Fibroblast of villous mesenchyme (primary cell): ENCODE results near the gene MARCHF7. TPM values are rescaled to one million over a fixed set of nuclear protein-coding genes. Genes with fewer than 3 reads are reported as not detected.
"Not testable (repeated sequence)": the region's sequence is repeated elsewhere in the genome, so short reads cannot be mapped to it uniquely, and the experiment has no call there.

ENCODE experiments used
- DNase-seq: peaks from one replicate; pipeline ENCODE4 v3.0.0-alpha.2; 2010; ENCODE audit warnings: low read depth
- H3K4me3 ChIP-seq: 2 replicates; pipeline ENCODE4 v1.5.1; 2011; ENCODE audit warnings: low read depth, mild to moderate bottlenecking, low read length
- total RNA-seq: library from RNA; depleted of rRNA; stranded (reverse); fragments of >200 nt; gene quantifications from 2 replicates; pipeline ENCODE4 v1.2.3, GENCODE V29; 2012
- TF ChIP-seq, protein P1 (sequence below): IDR thresholded peaks from 2 replicates; pipeline ENCODE4 v1.5.1; 2012; ENCODE audit warnings: low read depth, mild to moderate bottlenecking, low read length; ENCODE audit not compliant: insufficient read depth

Gene MARCHF7
- total RNA-seq, 1 donor: 158 TPM

DNA sequence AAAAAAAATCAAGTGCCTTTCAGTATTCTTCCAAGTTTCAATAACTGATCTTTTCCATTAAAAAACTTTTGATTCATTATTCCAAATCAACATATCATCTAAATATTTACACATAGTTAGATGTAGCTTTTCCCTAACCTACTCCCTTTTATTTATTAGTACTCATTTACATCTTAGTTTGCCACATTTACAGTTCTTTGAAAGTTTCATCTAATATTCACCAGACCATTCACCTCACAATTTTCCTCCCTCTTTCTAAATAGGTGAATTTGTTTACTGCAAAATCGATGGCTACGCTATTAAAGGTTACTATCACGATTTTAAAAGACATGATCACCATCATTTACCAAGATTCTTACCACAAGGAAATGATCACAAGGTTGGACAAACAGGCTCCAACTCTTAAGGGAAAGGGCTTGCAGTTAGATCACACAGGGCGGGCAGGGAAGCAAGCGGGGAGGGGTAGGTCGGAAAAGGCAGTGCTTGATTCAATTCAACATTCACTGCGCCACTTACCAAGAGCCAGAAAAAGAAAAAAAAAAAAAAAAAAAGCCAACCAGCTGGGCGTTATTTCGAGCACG lies 654 bp upstream of the MARCHF7 start:
- peak overlapping the region; percentile 91 for H3K4me3 ChIP-seq
- no peak for DNase-seq
- TF ChIP-seq, protein P1, sequence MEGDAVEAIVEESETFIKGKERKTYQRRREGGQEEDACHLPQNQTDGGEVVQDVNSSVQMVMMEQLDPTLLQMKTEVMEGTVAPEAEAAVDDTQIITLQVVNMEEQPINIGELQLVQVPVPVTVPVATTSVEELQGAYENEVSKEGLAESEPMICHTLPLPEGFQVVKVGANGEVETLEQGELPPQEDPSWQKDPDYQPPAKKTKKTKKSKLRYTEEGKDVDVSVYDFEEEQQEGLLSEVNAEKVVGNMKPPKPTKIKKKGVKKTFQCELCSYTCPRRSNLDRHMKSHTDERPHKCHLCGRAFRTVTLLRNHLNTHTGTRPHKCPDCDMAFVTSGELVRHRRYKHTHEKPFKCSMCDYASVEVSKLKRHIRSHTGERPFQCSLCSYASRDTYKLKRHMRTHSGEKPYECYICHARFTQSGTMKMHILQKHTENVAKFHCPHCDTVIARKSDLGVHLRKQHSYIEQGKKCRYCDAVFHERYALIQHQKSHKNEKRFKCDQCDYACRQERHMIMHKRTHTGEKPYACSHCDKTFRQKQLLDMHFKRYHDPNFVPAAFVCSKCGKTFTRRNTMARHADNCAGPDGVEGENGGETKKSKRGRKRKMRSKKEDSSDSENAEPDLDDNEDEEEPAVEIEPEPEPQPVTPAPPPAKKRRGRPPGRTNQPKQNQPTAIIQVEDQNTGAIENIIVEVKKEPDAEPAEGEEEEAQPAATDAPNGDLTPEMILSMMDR: no peak

DNA sequence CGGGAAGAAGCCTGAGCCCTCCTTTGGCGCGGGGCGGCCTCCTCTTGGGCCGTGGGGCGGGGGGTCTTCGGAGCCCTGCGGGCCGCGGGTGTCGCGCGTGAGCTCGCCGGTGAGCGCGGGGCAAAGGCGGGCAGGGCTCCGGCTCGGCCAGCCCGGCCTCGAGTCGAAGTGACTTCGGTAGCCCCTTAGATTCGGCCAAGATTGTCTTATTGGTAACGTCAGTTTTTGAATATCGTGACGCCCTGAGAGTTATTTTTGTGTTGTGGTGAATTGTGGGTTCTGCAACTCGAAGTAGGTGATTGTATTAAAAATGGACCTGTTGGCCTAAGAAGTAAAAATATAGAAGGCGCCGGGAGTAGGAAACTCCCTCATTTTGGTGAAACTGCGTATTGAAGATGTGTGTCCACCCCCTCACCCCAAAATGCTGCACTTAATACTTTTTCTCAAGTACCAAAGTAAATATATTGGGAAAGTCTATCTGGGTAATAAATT lies 669 bp downstream of the MARCHF7 start:
- DNase-seq: peak; percentile 36
- peak overlapping the region; percentile 91 for H3K4me3 ChIP-seq
- TF ChIP-seq, protein P1: no peak

- peak overlapping the region; percentile 91 for H3K4me3 ChIP-seq
- TF ChIP-seq, protein P1: no peak
- DNase-seq: peak; percentile 44
Observed at GRCh38 chr2:159713631-159714246, 1.4 kb downstream of the MARCHF7 start.

GRCh38 chr2:159714247-159714930 lies 2.1 kb downstream of the MARCHF7 start:
- TF ChIP-seq, protein P1: no peak
- peak overlapping the region; percentile 91 for H3K4me3 ChIP-seq
- DNase-seq: peak; percentile 74

GRCh38 chr2:159715451-159715850 lies 3.1 kb downstream of the MARCHF7 start:
- TF ChIP-seq, protein P1: no peak
- DNase-seq: no peak
- H3K4me3 ChIP-seq: no peak overlapping the region

DNA sequence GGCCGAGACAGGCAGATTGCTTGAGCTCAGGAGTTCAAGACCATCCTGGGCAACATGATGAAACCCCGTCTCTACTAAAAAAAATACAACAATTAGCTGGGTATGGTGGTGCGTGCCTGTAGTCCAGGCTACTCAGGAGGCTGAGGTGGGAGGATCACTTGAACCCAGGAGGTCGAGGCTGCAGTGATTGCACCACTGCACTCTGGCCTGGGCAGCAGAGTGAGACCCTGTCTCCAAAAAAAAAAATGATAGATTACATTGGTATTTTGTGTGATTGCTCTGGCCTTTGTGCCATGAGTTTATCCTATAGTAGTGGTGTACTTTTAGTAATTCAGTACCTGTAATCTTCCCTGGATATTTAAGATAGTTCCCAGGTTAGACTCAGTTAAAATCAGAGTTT lies 4.1 kb downstream of the MARCHF7 start:
- DNase-seq, H3K4me3 ChIP-seq: not testable (repeated sequence)

GRCh38 chr2:159716857-159717256 lies 4.6 kb downstream of the MARCHF7 start:
- TF ChIP-seq, protein P1: no peak

More at GRCh38 chr2:159716857-159717256, 4.6 kb downstream of the MARCHF7 start:
- H3K4me3 ChIP-seq: no peak overlapping the region
- no peak for DNase-seq
